ENCODE results near the gene POU2F1. TPM values are rescaled to one million over a fixed set of nuclear protein-coding genes. Genes with fewer than 3 reads are reported as not detected.

POU2F1 gene
- total RNA-seq, 1 experiment from 2014 or later: 11.6 TPM

- H3K36me3 Mint-ChIP-seq (ENCODE audit: insufficient read depth, unreplicated experiment): no peaks in the 10 kb centered on the region
- no peaks in the 10 kb centered on the region for H3K4me1 Mint-ChIP-seq (ENCODE audit: insufficient read depth, unreplicated experiment)
- intact Hi-C loops (cut with micrococcal nuclease): no loop called here
- H3K27me3 Mint-ChIP-seq (ENCODE audit: insufficient read depth, unreplicated experiment): no peaks in the 10 kb centered on the region
- no peak overlapping the region for H3K4me3 Mint-ChIP-seq (ENCODE audit: unreplicated experiment)
- CTCF ChIA-PET: interaction anchor here (0.7 to 3.3 kb wide), 2 partner anchors 73 to 580 kb away, joined by 3 to 15 read pairs; no protein-coding TSS in a partner anchor
- no TSS peak for BruUV-seq (replicated peaks)
- DNase-seq (ENCODE audit: unreplicated experiment): no peak
- POLR2A ChIA-PET: no interaction called here
- no peak for TF ChIP-seq CTCF (IDR thresholded peaks at IDR 0.05; ENCODE audit: unreplicated experiment)
- H3K9me3 Mint-ChIP-seq (ENCODE audit: unreplicated experiment): no peaks in the 10 kb centered on the region
- H3K27ac Mint-ChIP-seq (ENCODE audit: low read depth, unreplicated experiment): no peak overlapping the region
Measured at GRCh38 chr1:167460836-167461235, 240.2 kb downstream of the POU2F1 start.

- no peak for TF ChIP-seq CTCF (IDR thresholded peaks at IDR 0.05; ENCODE audit: unreplicated experiment)
- no peak overlapping the region for H3K4me3 Mint-ChIP-seq (ENCODE audit: unreplicated experiment)
- no peaks in the 10 kb centered on the region for H3K27me3 Mint-ChIP-seq (ENCODE audit: insufficient read depth, unreplicated experiment)
- no peak overlapping the region for H3K27ac Mint-ChIP-seq (ENCODE audit: low read depth, unreplicated experiment)
- no peaks in the 10 kb centered on the region for H3K4me1 Mint-ChIP-seq (ENCODE audit: insufficient read depth, unreplicated experiment)
- no peaks in the 10 kb centered on the region for H3K9me3 Mint-ChIP-seq (ENCODE audit: unreplicated experiment)
- no peak for DNase-seq (ENCODE audit: unreplicated experiment)
- CTCF ChIA-PET: interaction anchor here (0.6 to 3.3 kb wide), 4 partner anchors 14 to 118 kb away, joined by 3 to 15 read pairs (median 4); no protein-coding TSS in a partner anchor
- no TSS peak for BruUV-seq (replicated peaks)
- intact Hi-C loops (cut with micrococcal nuclease): no loop called here
- POLR2A ChIA-PET: no interaction called here
- no peaks in the 10 kb centered on the region for H3K36me3 Mint-ChIP-seq (ENCODE audit: insufficient read depth, unreplicated experiment)
Measured at GRCh38 chr1:167462341-167462740, 241.7 kb downstream of the POU2F1 start.

GRCh38 chr1:167463080-167463479 lies 242.4 kb downstream of the POU2F1 start:
- no peaks in the 10 kb centered on the region for H3K36me3 Mint-ChIP-seq (ENCODE audit: insufficient read depth, unreplicated experiment)
- TF ChIP-seq CTCF (IDR thresholded peaks at IDR 0.05; ENCODE audit: unreplicated experiment): no peak
- intact Hi-C loops (cut with micrococcal nuclease): no loop called here
- no peak overlapping the region for H3K27ac Mint-ChIP-seq (ENCODE audit: low read depth, unreplicated experiment)
- H3K27me3 Mint-ChIP-seq (ENCODE audit: insufficient read depth, unreplicated experiment): no peaks in the 10 kb centered on the region
- H3K4me1 Mint-ChIP-seq (ENCODE audit: insufficient read depth, unreplicated experiment): no peaks in the 10 kb centered on the region
- POLR2A ChIA-PET: no interaction called here
- CTCF ChIA-PET: interaction anchor here (0.7 to 3.3 kb wide), 2 partner anchors 20 to 71 kb away, joined by 4 to 15 read pairs; no protein-coding TSS in a partner anchor
- H3K4me3 Mint-ChIP-seq (ENCODE audit: unreplicated experiment): no peak overlapping the region
- no peaks in the 10 kb centered on the region for H3K9me3 Mint-ChIP-seq (ENCODE audit: unreplicated experiment)
- no TSS peak for BruUV-seq (replicated peaks)
- DNase-seq (ENCODE audit: unreplicated experiment): no peak

GRCh38 chr1:167463875-167464575 lies 243.3 kb downstream of the POU2F1 start:
- POLR2A ChIA-PET: interaction anchor here (0.6 to 1.2 kb wide), 2 partner anchors 10 to 197 kb away, joined by 3 to 5 read pairs; no protein-coding TSS in a partner anchor
- Mint-ChIP-seq H3K27me3 (ENCODE audit: insufficient read depth, unreplicated experiment) (no peaks in the 10 kb centered on the region), H3K27ac (ENCODE audit: low read depth, unreplicated experiment) (no peak overlapping the region), H3K4me3 (ENCODE audit: unreplicated experiment) (no peak overlapping the region), H3K36me3 (ENCODE audit: insufficient read depth, unreplicated experiment) (no peaks in the 10 kb centered on the region), H3K9me3 (ENCODE audit: unreplicated experiment) (no peaks in the 10 kb centered on the region), H3K4me1 (ENCODE audit: insufficient read depth, unreplicated experiment) (no peaks in the 10 kb centered on the region)
- intact Hi-C loops (cut with micrococcal nuclease): no loop called here
- DNase-seq (ENCODE audit: unreplicated experiment): no peak
- no peak for TF ChIP-seq CTCF (IDR thresholded peaks at IDR 0.05; ENCODE audit: unreplicated experiment)
- no TSS peak for BruUV-seq (replicated peaks)
- CTCF ChIA-PET: interaction anchor here (0.5 to 6.6 kb wide), 5 partner anchors 10 to 406 kb away, joined by 3 to 33 read pairs (median 3); no protein-coding TSS in a partner anchor
